Urinary bladder (tissue), 4 donors: ENCODE results near the gene SRD5A1. TPM values are rescaled to one million over a fixed set of nuclear protein-coding genes. Genes with fewer than 3 reads are reported as not detected.
"Not testable (repeated sequence)": the region's sequence is repeated elsewhere in the genome, so short reads cannot be mapped to it uniquely, and the experiment has no call there.

Experiments
- DNase-seq: peaks from one replicate; pipeline ENCODE4 v3.0.0-alpha.2; 2015; ENCODE audit errors: extremely low spot score
- H3K27ac ChIP-seq: one replicate; pipeline ENCODE4 v1.5.1; 2013; ENCODE audit warnings: low read depth, mild to moderate bottlenecking, moderate library complexity
- H3K36me3 ChIP-seq: one replicate; pipeline ENCODE4 v1.6.1; 2013; ENCODE audit warnings: mild to moderate bottlenecking, moderate library complexity; ENCODE audit not compliant: insufficient read depth
- H3K4me1 ChIP-seq: one replicate; pipeline ENCODE4 v1.6.1; 2013; ENCODE audit warnings: mild to moderate bottlenecking, moderate library complexity; ENCODE audit not compliant: insufficient read depth
- H3K4me3 ChIP-seq: one replicate; pipeline ENCODE4 v1.5.1; 2013; ENCODE audit warnings: low read depth, low read length
- WGBS: extraction: QIAGEN DNeasy Blood & Tissue Kit; methylation state at CpG from one replicate; pipeline ENCODE4 v1.1.7; 2013; 5-methylcytosine and 5-hydroxymethylcytosine counted together
- polyA plus RNA-seq: library from polyadenylated mRNA; stranded (reverse); fragments of 200-250 nt; gene quantifications from one replicate; pipeline ENCODE4 v1.2.3, GENCODE V29; 2013
- total RNA-seq: library from RNA; depleted of rRNA; stranded (reverse); fragments of >200 nt; gene quantifications from one replicate; pipeline ENCODE4 v1.2.3, GENCODE V29; 2014
- donor health status: healthy with polysubstance abuse.
- donor health status: healthy.

Gene SRD5A1
- total and polyA plus RNA-seq, 2 donors: 6.5 to 6.6 TPM

DNA sequence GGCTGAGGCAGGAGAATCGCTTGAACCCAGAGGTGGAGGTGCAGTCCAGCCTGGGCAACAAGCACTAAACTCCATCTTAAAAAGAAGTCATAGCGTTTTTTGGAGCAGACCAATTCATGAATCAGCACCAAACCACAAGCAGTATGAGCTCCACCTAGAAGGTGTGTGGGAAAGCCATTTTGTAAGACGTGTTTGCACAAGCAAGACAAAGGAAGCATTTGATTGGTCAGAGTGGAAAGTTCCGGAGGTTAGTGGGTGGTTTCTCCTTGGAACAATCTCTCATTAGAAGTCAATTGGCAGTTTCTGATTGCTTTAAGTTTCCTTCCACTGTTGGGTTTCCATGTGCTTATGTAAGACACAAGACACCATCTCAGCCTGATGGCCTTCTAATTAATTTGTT is 5.0 kb downstream of the SRD5A1 start:
- H3K36me3 ChIP-seq: no peaks in the 10 kb centered on the region
- WGBS: 91% methylated on average over 4 of the region's 4 CpGs
- no peak overlapping the region for H3K4me3 ChIP-seq
- no peak overlapping the region for H3K27ac ChIP-seq
- H3K4me1 ChIP-seq: no peaks in the 10 kb centered on the region
- DNase-seq: no peak

GRCh38 chr5:6642655-6643054 is 9.4 kb downstream of the SRD5A1 start:
- Histone ChIP-seq H3K36me3 (no peaks in the 10 kb centered on the region), H3K4me3 (no peak overlapping the region), H3K4me1 (no peaks in the 10 kb centered on the region), H3K27ac (no peak overlapping the region)
- DNase-seq: no peak
- 89% methylated on average over 1 of the region's 1 CpG for WGBS

GRCh38 chr5:6644794-6645241 is 11.6 kb downstream of the SRD5A1 start:
- Histone ChIP-seq H3K36me3 (no peaks in the 10 kb centered on the region), H3K4me1 (no peaks in the 10 kb centered on the region), H3K27ac (no peak overlapping the region), H3K4me3 (no peak overlapping the region)
- no peak for DNase-seq
- WGBS: 94% methylated on average over 6 of the region's 6 CpGs

GRCh38 chr5:6645571-6646362 is 12.5 kb downstream of the SRD5A1 start:
- 94% methylated on average over 11 of the region's 11 CpGs for WGBS
- H3K4me1 ChIP-seq: not testable (repeated sequence)

DNA sequence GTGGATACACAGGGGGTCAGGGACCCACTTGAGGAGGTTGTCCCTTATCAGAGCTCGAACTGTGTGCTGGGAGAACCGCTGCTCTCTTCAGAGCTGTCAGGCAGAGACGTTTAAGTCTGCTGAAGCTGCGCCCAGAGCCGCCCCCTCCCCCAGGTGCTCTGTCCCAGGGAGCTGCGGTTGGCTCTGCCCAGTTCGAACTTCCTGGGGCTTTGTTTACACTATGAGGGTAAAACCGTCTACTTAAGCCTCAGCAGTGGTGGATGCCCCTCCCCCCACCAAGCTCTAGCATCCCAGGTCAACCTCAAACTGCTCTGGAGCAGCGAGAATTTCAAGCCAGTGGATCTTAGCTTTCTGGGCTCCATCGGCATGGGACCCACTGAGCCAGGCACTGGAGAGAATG is 15.9 kb downstream of the SRD5A1 start:
- Histone ChIP-seq H3K27ac (no peak overlapping the region), H3K36me3 (no peaks in the 10 kb centered on the region), H3K4me3 (no peak overlapping the region), H3K4me1 (no peaks in the 10 kb centered on the region)
- DNase-seq: no peak
- 57% methylated on average over 10 of the region's 10 CpGs for WGBS

More at GRCh38 chr5:6645571-6646362, 12.5 kb downstream of the SRD5A1 start:
- not testable (repeated sequence) for H3K27ac ChIP-seq, H3K4me3 ChIP-seq, DNase-seq, H3K36me3 ChIP-seq

DNA sequence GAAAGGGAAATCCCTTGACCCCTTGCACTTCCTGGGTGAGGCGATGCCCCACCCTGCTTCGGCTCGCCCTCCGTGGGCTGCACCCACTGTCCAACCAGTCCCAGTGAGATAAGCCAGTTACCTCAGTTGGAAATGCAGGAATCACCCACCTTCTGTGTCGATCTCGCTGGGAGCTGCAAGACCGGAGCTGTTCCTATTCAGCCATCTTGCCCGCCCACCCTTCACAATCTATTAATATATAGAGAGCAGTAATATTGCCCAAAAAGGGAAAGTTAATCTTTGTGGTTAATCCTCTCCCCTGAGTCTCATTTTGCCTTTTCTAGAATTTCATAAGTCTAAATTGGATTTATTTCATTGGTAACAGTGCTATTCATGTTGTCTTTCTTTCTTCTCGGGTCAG is 16.4 kb downstream of the SRD5A1 start:
- H3K4me3 ChIP-seq: no peak overlapping the region
- H3K36me3 ChIP-seq: no peaks in the 10 kb centered on the region
- WGBS: 96% methylated on average over 9 of the region's 9 CpGs
- no peak overlapping the region for H3K27ac ChIP-seq
- DNase-seq: no peak
- H3K4me1 ChIP-seq: no peaks in the 10 kb centered on the region

GRCh38 chr5:6652025-6652424 is 18.8 kb downstream of the SRD5A1 start:
- Histone ChIP-seq H3K36me3 (no peaks in the 10 kb centered on the region), H3K27ac (no peak overlapping the region), H3K4me3 (no peak overlapping the region), H3K4me1 (no peaks in the 10 kb centered on the region)
- WGBS: 93% methylated on average over 6 of the region's 6 CpGs
- no peak for DNase-seq

DNA sequence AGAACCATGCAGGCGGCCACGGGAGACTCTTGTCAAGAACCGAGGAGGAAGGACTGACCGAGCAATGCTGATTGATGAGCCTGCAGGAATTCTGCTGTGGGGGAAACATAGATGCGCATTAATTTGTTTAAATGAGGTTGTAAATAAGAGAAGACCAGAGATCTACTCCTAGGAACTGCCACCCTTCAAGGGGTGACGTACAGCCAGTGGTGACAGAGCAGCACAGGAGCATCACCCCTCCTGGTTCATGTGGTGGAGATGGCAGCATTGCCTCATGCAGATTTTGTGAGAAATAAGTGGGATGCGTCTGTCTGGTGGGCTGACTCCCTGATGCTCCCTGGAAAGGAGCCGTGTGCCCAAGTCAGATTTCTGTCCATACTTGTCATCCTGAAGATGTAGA is 22.2 kb downstream of the SRD5A1 start:
- Histone ChIP-seq H3K36me3 (peaks cover 4% of the 10 kb centered on the region), H3K27ac (no peak overlapping the region), H3K4me1 (no peaks in the 10 kb centered on the region), H3K4me3 (no peak overlapping the region)
- WGBS: 98% methylated on average over 8 of the region's 8 CpGs
- no peak for DNase-seq

GRCh38 chr5:6656680-6657079 is 23.4 kb downstream of the SRD5A1 start:
- Histone ChIP-seq H3K36me3 (peaks cover 4% of the 10 kb centered on the region), H3K27ac (no peak overlapping the region), H3K4me1 (no peaks in the 10 kb centered on the region), H3K4me3 (no peak overlapping the region)
- no peak for DNase-seq
- WGBS: 97% methylated on average over 5 of the region's 5 CpGs

- no peak for DNase-seq
- 94% methylated on average over 13 of the region's 13 CpGs for WGBS
- no peaks in the 10 kb centered on the region for H3K4me1 ChIP-seq
These were observed 26.9 kb downstream of the SRD5A1 start for GRCh38 chr5:6659941-6660684.

DNA sequence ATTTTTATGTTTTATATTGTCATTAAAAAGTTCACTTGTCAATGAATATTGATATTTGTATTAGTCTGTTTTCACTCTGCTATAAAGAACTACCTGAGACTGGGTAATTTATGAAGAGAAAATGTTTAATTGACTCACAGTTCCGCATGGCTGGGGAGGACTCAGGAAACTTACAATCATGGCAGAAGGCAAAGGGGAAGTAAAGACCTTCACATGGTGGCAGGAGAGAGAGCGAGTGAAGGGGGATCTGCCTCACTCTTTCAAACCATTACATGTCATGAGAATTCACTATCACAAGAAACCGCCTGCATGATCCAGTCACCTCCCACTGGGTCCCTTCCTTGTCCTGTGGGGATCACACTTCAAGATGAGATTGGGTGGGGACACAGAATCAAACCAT is 27.4 kb downstream of the SRD5A1 start:
- 98% methylated on average over 3 of the region's 3 CpGs for WGBS
- DNase-seq: no peak
- Histone ChIP-seq H3K4me3 (no peak overlapping the region), H3K36me3 (peaks cover 4% of the 10 kb centered on the region), H3K4me1 (no peaks in the 10 kb centered on the region), H3K27ac (no peak overlapping the region)

More at GRCh38 chr5:6659941-6660684, 26.9 kb downstream of the SRD5A1 start:
- peaks cover 4% of the 10 kb centered on the region for H3K36me3 ChIP-seq
- no peak overlapping the region for H3K4me3 ChIP-seq
- H3K27ac ChIP-seq: no peak overlapping the region

GRCh38 chr5:6666762-6667161 is 33.5 kb downstream of the SRD5A1 start:
- H3K4me1 ChIP-seq: no peaks in the 10 kb centered on the region
- WGBS: 93% methylated on average over 15 of the region's 15 CpGs
- H3K27ac ChIP-seq: no peak overlapping the region
- no peak overlapping the region for H3K4me3 ChIP-seq
- no peaks in the 10 kb centered on the region for H3K36me3 ChIP-seq
- no peak for DNase-seq

DNA sequence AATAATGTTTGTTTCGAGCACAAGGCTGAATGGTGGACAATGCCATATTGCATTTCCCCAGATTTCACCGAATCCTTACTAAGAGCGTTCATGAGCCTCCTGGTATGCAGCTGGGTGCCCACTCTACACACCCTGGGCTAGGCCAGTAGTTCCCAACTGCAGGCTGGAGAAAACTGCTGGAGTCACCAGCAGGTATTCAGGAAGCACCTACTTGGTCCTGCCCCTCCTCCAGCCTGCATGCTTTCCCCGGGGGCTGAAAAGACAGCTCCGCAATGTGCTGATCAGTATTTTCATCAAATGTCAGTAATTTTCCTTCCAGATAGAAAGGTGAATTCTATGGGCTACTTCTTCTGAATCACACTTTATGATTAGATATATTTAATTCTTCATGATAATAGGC is 34.4 kb downstream of the SRD5A1 start:
- Histone ChIP-seq H3K27ac (no peak overlapping the region), H3K4me3 (no peak overlapping the region), H3K4me1 (no peaks in the 10 kb centered on the region), H3K36me3 (no peaks in the 10 kb centered on the region)
- WGBS: 94% methylated on average over 5 of the region's 5 CpGs
- no peak for DNase-seq

DNA sequence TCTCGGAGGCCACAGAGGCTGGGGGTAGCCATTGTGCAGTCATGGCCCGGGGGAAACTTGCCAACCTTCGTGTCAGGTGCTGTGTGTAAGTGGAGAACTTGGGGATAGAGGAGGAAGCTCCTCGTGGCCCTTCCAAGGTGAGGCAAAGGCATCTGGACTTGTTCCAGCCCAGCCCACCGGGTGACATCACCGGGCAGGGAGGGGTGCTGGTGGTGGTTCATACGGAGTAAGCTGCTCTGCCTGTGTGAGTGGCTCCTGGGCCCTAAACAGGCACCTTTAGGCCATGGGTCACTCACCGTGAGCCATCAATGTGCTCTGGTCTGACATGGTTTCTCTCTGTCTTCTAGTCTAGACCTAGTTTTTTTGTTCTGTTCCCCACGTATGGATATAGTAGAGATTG is 35.5 kb downstream of the SRD5A1 start:
- not testable (repeated sequence) for H3K4me1 ChIP-seq, H3K36me3 ChIP-seq, H3K4me3 ChIP-seq, H3K27ac ChIP-seq, DNase-seq
- 76% methylated on average over 9 of the region's 9 CpGs for WGBS
